GM12878 (cell line): ENCODE results near the gene CTDSP1.

ENCODE experiments used
- CREB1 ChIP-seq: IDR thresholded peaks from 2 replicates; pipeline ENCODE4 v1.6.1; 2012; ENCODE audit warnings: low read depth, mild to moderate bottlenecking, inconsistent platforms
- CTCF ChIP-seq, 3 experiments: IDR thresholded peaks in 2 of 3; conservative IDR thresholded peaks in 1 of 3; 2 replicates each; pipeline ENCODE4 v1.5.1; 2011; ENCODE audit warnings: low read depth in 3 of 3, low read length in 3 of 3, mild to moderate bottlenecking in 3 of 3, control low read depth in 2 of 3, moderate library complexity in 2 of 3, inconsistent platforms in 1 of 3, mixed read lengths in 1 of 3; ENCODE audit not compliant: control insufficient read depth in 2 of 3, insufficient read depth in 1 of 3; ENCODE audit errors: extremely low read depth in 1 of 3
- KDM1A ChIP-seq: fragments of 200-600 bp; sonication (generic); IDR thresholded peaks from 2 replicates; pipeline ENCODE4 v1.6.1; 2016; ENCODE audit warnings: borderline replicate concordance
- SREBF2 ChIP-seq: IDR thresholded peaks from 2 replicates; pipeline ENCODE4 v1.6.1; 2012; ENCODE audit warnings: mild to moderate bottlenecking, low read length
- ZNF24 ChIP-seq: fragments of 450-650 bp; IDR thresholded peaks from 2 replicates; pipeline ENCODE4 v1.6.1; 2017; ENCODE audit warnings: antibody characterized with exemption, mild to moderate bottlenecking
- TF ChIP-seq, protein P1 (sequence below): IDR thresholded peaks from 2 replicates; pipeline ENCODE4 v1.6.1; 2011; ENCODE audit warnings: low read depth, mild to moderate bottlenecking, low read length, moderate library complexity, borderline replicate concordance; ENCODE audit errors: extremely low read depth
- TF ChIP-seq, protein P2 (sequence below): IDR thresholded peaks from 2 replicates; pipeline ENCODE4 v1.6.1; 2011; ENCODE audit warnings: low read depth, low read length, improper control_type of control experiment, borderline replicate concordance

- TF ChIP-seq KDM1A (no peak), CTCF (IDR thresholded peaks at IDR 0.05 in 2 of 3, conservative IDR thresholded peaks at IDR 0.05 in 1 of 3; ENCODE audit: control insufficient read depth in 2 of 3, extremely low read depth in 1 of 3, insufficient read depth in 1 of 3, low read depth in 3 of 3, low read length in 3 of 3) (no peak), CREB1 (no peak), SREBF2 (no peak), ZNF24 (no peak)
- TF ChIP-seq, protein P1, sequence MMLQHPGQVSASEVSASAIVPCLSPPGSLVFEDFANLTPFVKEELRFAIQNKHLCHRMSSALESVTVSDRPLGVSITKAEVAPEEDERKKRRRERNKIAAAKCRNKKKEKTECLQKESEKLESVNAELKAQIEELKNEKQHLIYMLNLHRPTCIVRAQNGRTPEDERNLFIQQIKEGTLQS = no peak
- TF ChIP-seq, protein P2, sequence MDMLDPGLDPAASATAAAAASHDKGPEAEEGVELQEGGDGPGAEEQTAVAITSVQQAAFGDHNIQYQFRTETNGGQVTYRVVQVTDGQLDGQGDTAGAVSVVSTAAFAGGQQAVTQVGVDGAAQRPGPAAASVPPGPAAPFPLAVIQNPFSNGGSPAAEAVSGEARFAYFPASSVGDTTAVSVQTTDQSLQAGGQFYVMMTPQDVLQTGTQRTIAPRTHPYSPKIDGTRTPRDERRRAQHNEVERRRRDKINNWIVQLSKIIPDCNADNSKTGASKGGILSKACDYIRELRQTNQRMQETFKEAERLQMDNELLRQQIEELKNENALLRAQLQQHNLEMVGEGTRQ = no peak
Measured at GRCh38 chr2:218400930-218401881, 1.5 kb downstream of the CTDSP1 start.
